GM18909 (cell line): ENCODE data around the gene LRRC32.

Experiments
- ATAC-seq: cut with Tn5 transposase; IDR thresholded peaks from one replicate; pipeline ENCODE4 v1.9.1; 2021; ENCODE audit warnings: mild to moderate bottlenecking; ENCODE audit not compliant: unreplicated experiment, poor library complexity

The LRRC32 gene, protein sequence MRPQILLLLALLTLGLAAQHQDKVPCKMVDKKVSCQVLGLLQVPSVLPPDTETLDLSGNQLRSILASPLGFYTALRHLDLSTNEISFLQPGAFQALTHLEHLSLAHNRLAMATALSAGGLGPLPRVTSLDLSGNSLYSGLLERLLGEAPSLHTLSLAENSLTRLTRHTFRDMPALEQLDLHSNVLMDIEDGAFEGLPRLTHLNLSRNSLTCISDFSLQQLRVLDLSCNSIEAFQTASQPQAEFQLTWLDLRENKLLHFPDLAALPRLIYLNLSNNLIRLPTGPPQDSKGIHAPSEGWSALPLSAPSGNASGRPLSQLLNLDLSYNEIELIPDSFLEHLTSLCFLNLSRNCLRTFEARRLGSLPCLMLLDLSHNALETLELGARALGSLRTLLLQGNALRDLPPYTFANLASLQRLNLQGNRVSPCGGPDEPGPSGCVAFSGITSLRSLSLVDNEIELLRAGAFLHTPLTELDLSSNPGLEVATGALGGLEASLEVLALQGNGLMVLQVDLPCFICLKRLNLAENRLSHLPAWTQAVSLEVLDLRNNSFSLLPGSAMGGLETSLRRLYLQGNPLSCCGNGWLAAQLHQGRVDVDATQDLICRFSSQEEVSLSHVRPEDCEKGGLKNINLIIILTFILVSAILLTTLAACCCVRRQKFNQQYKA

GRCh38 chr11:76670485-76671236, at the start of gene LRRC32:
Gene LRRC32 (minus strand): TSS chr11:76670747. CDS start chr11:76665954, 4,793 bp downstream.
- no peak for ATAC-seq

DNA sequence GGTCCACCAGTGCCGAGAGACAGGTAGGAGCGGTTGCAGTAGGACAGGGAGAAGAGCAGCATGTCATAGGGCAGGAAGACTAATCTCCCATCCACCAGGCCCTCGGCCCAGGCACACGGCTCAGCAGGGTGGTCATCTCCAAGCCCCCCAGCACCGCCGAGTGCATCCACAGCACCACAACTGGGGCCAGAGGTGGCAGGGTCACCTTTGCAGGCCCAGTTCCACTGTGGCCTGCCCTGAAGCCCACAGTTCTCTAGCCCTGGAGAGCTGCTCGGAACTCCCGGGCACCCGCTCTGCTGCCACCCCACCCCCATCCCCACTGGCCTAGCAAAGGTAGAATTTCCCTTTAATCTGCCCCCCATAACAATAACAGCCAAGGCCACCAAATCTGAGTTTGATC, 49.1 kb upstream of the LRRC32 start:
- ATAC-seq, result no peak

GRCh38 chr11:76719281-76719680, 48.7 kb upstream of the LRRC32 start:
- no peak for ATAC-seq

DNA sequence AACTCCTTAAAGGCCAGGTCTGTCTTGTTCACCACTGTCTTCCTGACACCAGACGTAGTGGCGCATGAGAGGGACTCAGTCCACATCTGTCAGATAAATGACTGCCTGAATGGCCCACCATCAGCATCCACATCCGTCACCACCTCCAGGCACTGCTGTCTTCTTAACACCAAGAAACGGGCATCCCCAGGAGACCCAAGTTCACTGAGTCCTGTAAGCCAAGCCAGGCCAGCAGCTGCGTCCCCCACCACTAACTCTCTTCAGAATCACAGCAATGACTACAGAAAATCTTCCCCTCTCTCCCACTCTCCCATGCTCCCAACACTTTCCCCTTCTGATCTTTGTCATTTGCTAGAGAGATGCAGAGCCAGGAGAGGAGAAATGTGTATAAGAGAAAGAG, 47.3 kb upstream of the LRRC32 start:
- ATAC-seq, result no peak

GRCh38 chr11:76717369-76717768, 46.8 kb upstream of the LRRC32 start:
- no peak for ATAC-seq

GRCh38 chr11:76716268-76716667, 45.7 kb upstream of the LRRC32 start:
- no peak for ATAC-seq

GRCh38 chr11:76714493-76714892, 43.9 kb upstream of the LRRC32 start:
- ATAC-seq, result no peak

DNA sequence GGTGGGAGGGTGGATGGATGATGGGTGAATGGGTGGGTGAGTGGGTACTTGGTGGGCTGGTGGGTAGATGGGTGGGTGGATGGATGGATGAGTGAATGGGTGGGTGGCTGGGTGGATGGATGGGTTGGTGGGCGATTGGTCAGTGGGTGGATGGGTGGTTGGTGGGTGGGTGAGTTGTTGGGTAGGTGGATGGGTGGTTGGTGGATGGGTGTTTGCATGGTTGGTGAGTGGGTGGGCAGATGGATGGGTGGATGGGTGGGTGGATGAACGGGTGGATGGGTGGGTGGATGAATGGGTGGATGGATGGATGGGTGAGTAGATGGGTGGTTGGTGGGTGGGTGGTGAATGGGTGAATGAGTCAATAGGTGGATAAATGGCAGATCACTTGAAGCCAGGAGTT, 43.0 kb upstream of the LRRC32 start:
- ATAC-seq, result no peak

- no peak for ATAC-seq
These were observed 41.6 kb upstream of the LRRC32 start for GRCh38 chr11:76712125-76712524.

GRCh38 chr11:76709756-76710155, 39.2 kb upstream of the LRRC32 start:
- ATAC-seq, result no peak

DNA sequence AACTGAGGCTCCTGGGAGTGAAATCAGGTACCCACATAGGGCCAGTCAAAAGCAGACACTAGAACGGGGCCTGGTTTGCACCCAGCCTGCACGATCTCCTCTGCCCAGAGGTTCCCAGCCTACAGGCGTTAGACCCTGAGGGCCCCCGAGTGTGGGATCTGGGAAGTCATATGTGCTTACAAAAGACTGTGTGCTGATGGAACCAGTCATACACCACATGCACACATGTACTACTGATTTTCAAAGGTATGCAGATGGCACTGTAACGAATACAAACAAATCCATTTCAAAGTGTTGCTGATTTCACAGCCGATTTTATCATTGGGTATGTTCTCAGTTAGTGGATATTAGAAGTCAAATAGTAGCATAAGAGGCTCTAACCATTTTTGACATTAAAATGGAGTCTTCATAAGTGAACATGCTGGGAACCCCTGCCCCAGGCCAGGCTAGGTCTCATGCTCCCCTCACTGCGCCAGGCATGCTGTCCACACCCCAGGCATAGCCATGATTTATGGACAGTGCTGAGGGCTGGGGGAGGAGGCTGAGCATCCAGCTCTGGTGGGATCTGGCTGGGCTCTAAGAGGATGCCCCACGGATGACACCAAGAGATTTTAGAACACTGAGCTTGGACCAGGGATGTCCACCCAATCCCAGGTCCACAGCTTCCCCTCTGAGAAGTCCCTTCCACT, 38.6 kb upstream of the LRRC32 start:
- ATAC-seq, result no peak

GRCh38 chr11:76707293-76707825, 36.8 kb upstream of the LRRC32 start:
- no peak for ATAC-seq

DNA sequence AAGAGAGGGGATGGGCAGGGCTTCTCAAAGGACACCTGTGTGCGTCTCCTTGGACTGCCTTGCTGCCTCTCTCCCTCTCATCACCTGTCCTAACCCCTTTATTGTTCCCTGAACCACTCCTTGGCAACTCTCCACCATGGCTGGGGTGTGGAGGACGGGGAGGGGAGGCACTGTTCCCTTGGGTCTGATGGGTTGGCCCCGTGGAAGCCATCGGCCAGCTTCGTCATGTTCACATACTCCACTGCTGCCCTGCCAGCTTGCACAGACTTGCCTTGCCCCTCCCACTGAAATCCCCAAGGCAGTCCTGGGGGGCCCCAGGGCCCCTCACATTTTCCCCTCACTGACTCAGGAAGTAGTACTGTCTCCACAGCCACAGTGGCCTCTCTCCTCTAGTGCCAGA, 36.1 kb upstream of the LRRC32 start:
- no peak for ATAC-seq

DNA sequence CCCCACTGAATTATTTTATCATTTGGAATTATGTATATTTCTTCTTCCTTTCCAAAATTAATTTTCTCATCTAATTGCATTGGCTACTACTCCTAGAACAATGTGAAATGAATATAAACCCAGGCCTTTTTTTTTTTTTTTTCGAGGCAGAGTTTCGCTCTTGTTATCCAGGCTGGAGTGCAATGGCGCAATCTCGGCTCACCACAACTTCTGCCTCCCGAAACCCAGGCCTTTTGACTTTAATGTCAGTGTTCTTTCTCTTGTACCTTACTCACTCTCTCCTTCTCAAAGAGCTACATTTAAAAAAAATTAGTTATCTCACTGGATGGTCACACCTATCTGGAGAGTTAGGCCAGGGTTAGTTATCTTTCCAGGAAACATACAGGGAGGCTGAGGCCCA, 35.3 kb upstream of the LRRC32 start:
- no peak for ATAC-seq

GRCh38 chr11:76704171-76704948, 33.8 kb upstream of the LRRC32 start:
- ATAC-seq, result no peak

GRCh38 chr11:76703707-76704106, 33.2 kb upstream of the LRRC32 start:
- no peak for ATAC-seq

- no peak for ATAC-seq
These were observed 32.0 kb upstream of the LRRC32 start for GRCh38 chr11:76702336-76703128.

GRCh38 chr11:76701294-76702040, 30.9 kb upstream of the LRRC32 start:
- ATAC-seq, result no peak
